HepG2 (cell line): ENCODE results near the gene NFX1. TPM values are rescaled to one million over a fixed set of nuclear protein-coding genes. Genes with fewer than 3 reads are reported as not detected.

Experiments
- CENPT ChIP-seq: sonication (generic); formaldehyde crosslinking; IDR thresholded peaks from 2 replicates; pipeline ENCODE4 v1.8.0; 2022; ENCODE audit warnings: low read depth, mild to moderate bottlenecking, moderate library complexity, missing genetic modification reagents
- FOXM1 ChIP-seq: sonication (generic); formaldehyde crosslinking; IDR thresholded peaks from 2 replicates; pipeline ENCODE4 v1.5.0; 2020; ENCODE audit warnings: missing genetic modification reagents
- GZF1 ChIP-seq: sonication (generic); formaldehyde crosslinking; IDR thresholded peaks from 2 replicates; pipeline ENCODE4 v1.5.1; 2020; ENCODE audit warnings: mild to moderate bottlenecking, missing genetic modification reagents
- HDAC2 ChIP-seq: sonication (generic); formaldehyde crosslinking; IDR thresholded peaks from 2 replicates; pipeline ENCODE4 v1.4.0; 2020; ENCODE audit warnings: missing genetic modification reagents
- HNF1A ChIP-seq, 2 experiments: sonication (generic) in 1 of 2; formaldehyde crosslinking in 1 of 2; IDR thresholded peaks; 2 replicates each; pipeline versions ENCODE4 v1.4.0 to v1.6.1; 2016 to 2020; ENCODE audit warnings: borderline replicate concordance in 1 of 2, low read depth in 1 of 2, mild to moderate bottlenecking in 1 of 2, missing genetic modification reagents in 1 of 2
- HNRNPK ChIP-seq: fragments of 200-400 bp; formaldehyde crosslinking; IDR thresholded peaks from 2 replicates; pipeline ENCODE4 v1.6.1; 2018; ENCODE audit warnings: low read length, low read depth, moderate library complexity, mild to moderate bottlenecking; ENCODE audit not compliant: poor library complexity, severe bottlenecking
- JUND ChIP-seq: sonication (generic); formaldehyde crosslinking; IDR thresholded peaks from 2 replicates; pipeline ENCODE4 v1.8.0; 2022; ENCODE audit warnings: mild to moderate bottlenecking, missing genetic modification reagents
- KDM4B ChIP-seq: sonication (generic); formaldehyde crosslinking; IDR thresholded peaks from 2 replicates; pipeline ENCODE4 v1.4.0; 2020; ENCODE audit warnings: missing genetic modification reagents
- NFE2L1 ChIP-seq: sonication (generic); formaldehyde crosslinking; IDR thresholded peaks from 2 replicates; pipeline ENCODE4 v1.4.0; 2020; ENCODE audit warnings: missing genetic modification reagents, mild to moderate bottlenecking, borderline replicate concordance
- NFIC ChIP-seq: IDR thresholded peaks from 2 replicates; pipeline ENCODE4 v1.6.1; 2012; ENCODE audit warnings: mild to moderate bottlenecking, low read length, inconsistent platforms
- PHF20 ChIP-seq: sonication (generic); formaldehyde crosslinking; IDR thresholded peaks from 2 replicates; pipeline ENCODE4 v1.5.0; 2020; ENCODE audit warnings: mild to moderate bottlenecking, missing genetic modification reagents
- REL ChIP-seq: sonication (generic); formaldehyde crosslinking; conservative IDR thresholded peaks from 2 replicates; pipeline ENCODE4 v1.8.0; 2022; ENCODE audit warnings: mild to moderate bottlenecking, missing genetic modification reagents, moderate library complexity
- SPEN ChIP-seq: sonication (generic); formaldehyde crosslinking; IDR thresholded peaks from 2 replicates; pipeline ENCODE4 v1.5.1; 2020; ENCODE audit warnings: low read depth, mild to moderate bottlenecking, missing genetic modification reagents
- ZFP82 ChIP-seq: sonication (generic); formaldehyde crosslinking; IDR thresholded peaks from 2 replicates; pipeline ENCODE4 v1.5.1; 2020; ENCODE audit warnings: mild to moderate bottlenecking, missing genetic modification reagents, borderline replicate concordance
- ZMYM4 ChIP-seq: sonication (generic); formaldehyde crosslinking; IDR thresholded peaks from 2 replicates; pipeline ENCODE4 v1.8.1; 2023; ENCODE audit warnings: mild to moderate bottlenecking, missing genetic modification reagents
- ZNF230 ChIP-seq: sonication (generic); formaldehyde crosslinking; IDR thresholded peaks from 2 replicates; pipeline ENCODE4 v1.4.0; 2020; ENCODE audit warnings: mild to moderate bottlenecking, missing genetic modification reagents
- ZNF33B ChIP-seq: sonication (generic); formaldehyde crosslinking; IDR thresholded peaks from 2 replicates; pipeline ENCODE4 v1.5.1; 2020; ENCODE audit warnings: mild to moderate bottlenecking, missing genetic modification reagents
- ZNF382 ChIP-seq: sonication (generic); formaldehyde crosslinking; IDR thresholded peaks from 2 replicates; pipeline ENCODE4 v1.5.0; 2020; ENCODE audit warnings: missing genetic modification reagents, mild to moderate bottlenecking, borderline replicate concordance
- ZNF432 ChIP-seq: sonication (generic); formaldehyde crosslinking; IDR thresholded peaks from 2 replicates; pipeline ENCODE4 v1.5.0; 2020; ENCODE audit warnings: missing genetic modification reagents, mild to moderate bottlenecking, borderline replicate concordance
- ZNF678 ChIP-seq: sonication (generic); formaldehyde crosslinking; IDR thresholded peaks from 2 replicates; pipeline ENCODE4 v1.4.0; 2020; ENCODE audit warnings: mild to moderate bottlenecking, missing genetic modification reagents
- polyA plus RNA-seq, 8 experiments: library from polyadenylated mRNA; depleted of rRNA in 3 of 8; stranded (reverse) in 7 of 8; unstranded in 1 of 8; fragments of >200 nt; fragmentation: Illumina TruSeq in 4 of 8; extraction: Trizol in 4 of 8; gene quantifications; 2 replicates each; pipeline versions ENCODE4 v1.2.1 to v1.2.3, GENCODE V29; 2011 to 2016; ENCODE audit warnings: low read depth in 4 of 8, missing spikeins in 1 of 8, mixed read lengths in 1 of 8; ENCODE audit not compliant: insufficient read depth in 1 of 8
- total RNA-seq, 5 experiments: library from RNA; depleted of rRNA; stranded (reverse); fragments of >200 nt; fragmentation: Illumina TruSeq; extraction: Trizol; gene quantifications; 2 replicates each; pipeline ENCODE4 v1.2.3, GENCODE V29; 2016; ENCODE audit warnings: low read depth in 1 of 5
- TF ChIP-seq, protein P1 (sequence below): sonication (generic); formaldehyde crosslinking; IDR thresholded peaks from 2 replicates; pipeline ENCODE4 v1.5.1; 2020; ENCODE audit warnings: missing genetic modification reagents, mild to moderate bottlenecking, borderline replicate concordance
- TF ChIP-seq, protein P2 (sequence below): sonication (generic); formaldehyde crosslinking; IDR thresholded peaks from 2 replicates; pipeline ENCODE4 v1.8.1; 2023; ENCODE audit warnings: mild to moderate bottlenecking, missing genetic modification reagents

The NFX1 gene
- total and polyA plus RNA-seq, 2 of the 13 experiments (the other 11 are each of a cell fraction or from before 2014, with no cell fraction given), result 23.9 to 27.5 TPM

DNA sequence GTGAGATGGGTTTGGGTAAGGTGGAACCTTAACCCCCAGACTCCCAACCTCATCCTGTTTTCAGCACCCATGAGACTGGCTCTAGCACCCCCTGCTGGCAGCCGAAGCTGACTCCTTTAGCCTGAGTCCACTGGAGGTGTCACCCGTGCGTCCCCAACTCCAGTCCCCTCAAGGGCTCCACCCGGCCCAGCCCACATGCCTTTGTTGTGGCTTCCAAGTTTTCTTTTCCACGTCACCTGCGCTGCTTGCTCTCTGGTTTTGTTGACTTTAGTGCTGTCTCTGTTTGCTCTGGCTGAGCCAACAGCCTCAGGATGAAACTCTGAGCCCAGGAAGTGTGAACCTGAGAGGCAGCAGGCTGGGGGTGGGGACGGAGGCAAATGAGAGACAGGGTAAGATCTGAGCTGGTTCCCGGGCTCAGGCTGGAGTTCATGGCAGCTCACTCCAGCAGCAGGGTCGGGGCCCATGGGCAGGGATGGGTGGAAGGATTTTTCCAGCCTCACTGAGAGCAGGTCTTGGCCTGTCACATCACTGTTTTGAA, 125.3 kb downstream of the NFX1 start (continued):
- TF ChIP-seq ZNF432 (CRISPR knock-in tag), result no peak
- peak; percentile 66; the same call in 1 of the 2 replicates for TF ChIP-seq ZFP82
- TF ChIP-seq, protein P1, sequence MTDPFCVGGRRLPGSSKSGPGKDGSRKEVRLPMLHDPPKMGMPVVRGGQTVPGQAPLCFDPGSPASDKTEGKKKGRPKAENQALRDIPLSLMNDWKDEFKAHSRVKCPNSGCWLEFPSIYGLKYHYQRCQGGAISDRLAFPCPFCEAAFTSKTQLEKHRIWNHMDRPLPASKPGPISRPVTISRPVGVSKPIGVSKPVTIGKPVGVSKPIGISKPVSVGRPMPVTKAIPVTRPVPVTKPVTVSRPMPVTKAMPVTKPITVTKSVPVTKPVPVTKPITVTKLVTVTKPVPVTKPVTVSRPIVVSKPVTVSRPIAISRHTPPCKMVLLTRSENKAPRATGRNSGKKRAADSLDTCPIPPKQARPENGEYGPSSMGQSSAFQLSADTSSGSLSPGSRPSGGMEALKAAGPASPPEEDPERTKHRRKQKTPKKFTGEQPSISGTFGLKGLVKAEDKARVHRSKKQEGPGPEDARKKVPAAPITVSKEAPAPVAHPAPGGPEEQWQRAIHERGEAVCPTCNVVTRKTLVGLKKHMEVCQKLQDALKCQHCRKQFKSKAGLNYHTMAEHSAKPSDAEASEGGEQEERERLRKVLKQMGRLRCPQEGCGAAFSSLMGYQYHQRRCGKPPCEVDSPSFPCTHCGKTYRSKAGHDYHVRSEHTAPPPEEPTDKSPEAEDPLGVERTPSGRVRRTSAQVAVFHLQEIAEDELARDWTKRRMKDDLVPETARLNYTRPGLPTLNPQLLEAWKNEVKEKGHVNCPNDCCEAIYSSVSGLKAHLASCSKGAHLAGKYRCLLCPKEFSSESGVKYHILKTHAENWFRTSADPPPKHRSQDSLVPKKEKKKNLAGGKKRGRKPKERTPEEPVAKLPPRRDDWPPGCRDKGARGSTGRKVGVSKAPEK (CRISPR knock-in tag), result peak; percentile 66; the same call in 1 of the 2 replicates
- TF ChIP-seq HNF1A (IDR thresholded peaks at IDR 0.05; ENCODE audit: low read depth), result peak; percentile 87
- TF ChIP-seq HNF1A (CRISPR knock-in tag; IDR thresholded peaks at IDR 0.05; ENCODE audit: borderline replicate concordance), result peak; percentile 94
- TF ChIP-seq, protein P2, sequence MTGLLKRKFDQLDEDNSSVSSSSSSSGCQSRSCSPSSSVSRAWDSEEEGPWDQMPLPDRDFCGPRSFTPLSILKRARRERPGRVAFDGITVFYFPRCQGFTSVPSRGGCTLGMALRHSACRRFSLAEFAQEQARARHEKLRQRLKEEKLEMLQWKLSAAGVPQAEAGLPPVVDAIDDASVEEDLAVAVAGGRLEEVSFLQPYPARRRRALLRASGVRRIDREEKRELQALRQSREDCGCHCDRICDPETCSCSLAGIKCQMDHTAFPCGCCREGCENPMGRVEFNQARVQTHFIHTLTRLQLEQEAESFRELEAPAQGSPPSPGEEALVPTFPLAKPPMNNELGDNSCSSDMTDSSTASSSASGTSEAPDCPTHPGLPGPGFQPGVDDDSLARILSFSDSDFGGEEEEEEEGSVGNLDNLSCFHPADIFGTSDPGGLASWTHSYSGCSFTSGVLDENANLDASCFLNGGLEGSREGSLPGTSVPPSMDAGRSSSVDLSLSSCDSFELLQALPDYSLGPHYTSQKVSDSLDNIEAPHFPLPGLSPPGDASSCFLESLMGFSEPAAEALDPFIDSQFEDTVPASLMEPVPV (CRISPR knock-in tag), result peak; percentile 41; the same call in 1 of the 2 replicates
- peak; percentile 79 for TF ChIP-seq NFIC
- no peak for TF ChIP-seq ZNF382 (CRISPR knock-in tag)
- TF ChIP-seq REL, result peak; percentile 87; the same call in 1 of the 2 replicates
- TF ChIP-seq GZF1, result no peak
- TF ChIP-seq HDAC2 (CRISPR knock-in tag), result peak; percentile 99
- TF ChIP-seq SPEN, result peak; percentile 87
- TF ChIP-seq ZNF33B, result peak; percentile 87; the same call in 1 of the 2 replicates
- peak; percentile 97 for TF ChIP-seq KDM4B (CRISPR knock-in tag)
- TF ChIP-seq HNRNPK, result no peak
- TF ChIP-seq JUND (CRISPR knock-in tag), result peak; percentile 87
- TF ChIP-seq FOXM1, result no peak
- TF ChIP-seq PHF20 (CRISPR knock-in tag), result no peak
- no peak; the same call in 1 of the 2 replicates for TF ChIP-seq ZNF230
- TF ChIP-seq CENPT, result peak; percentile 77; the same call in 1 of the 2 replicates
- TF ChIP-seq ZMYM4 (CRISPR knock-in tag), result peak; percentile 90
- TF ChIP-seq NFE2L1 (CRISPR knock-in tag), result no peak
- no peak for TF ChIP-seq ZNF678
